GM19025 (cell line): ENCODE results near the gene ST6GAL1.
"Not testable (repeated sequence)": the region's sequence is repeated elsewhere in the genome, so short reads cannot be mapped to it uniquely, and the experiment has no call there.

Experiments used
- ATAC-seq: cut with Tn5 transposase; IDR thresholded peaks from one replicate; pipeline ENCODE4 v1.9.1; 2021; ENCODE audit warnings: mild to moderate bottlenecking, low read depth, moderate library complexity; ENCODE audit not compliant: unreplicated experiment

The ST6GAL1 gene

GRCh38 chr3:186930143-186930640 is at the start of gene ST6GAL1:
TSS of gene ST6GAL1 (plus strand) at chr3:186930526. CDS start at chr3:187042704, 112,178 bp downstream.
- peak; percentile 47 for ATAC-seq

GRCh38 chr3:186882150-186882524 is 48.2 kb upstream of the ST6GAL1 start:
- no peak for ATAC-seq

- ATAC-seq: no peak
Observed at GRCh38 chr3:186882881-186883685, 47.2 kb upstream of the ST6GAL1 start.

- no peak for ATAC-seq
Observed at GRCh38 chr3:186883686-186884058, 46.7 kb upstream of the ST6GAL1 start.

GRCh38 chr3:186884868-186885267 is 45.5 kb upstream of the ST6GAL1 start:
- ATAC-seq: not testable (repeated sequence)

- ATAC-seq: no peak
Observed at GRCh38 chr3:186886202-186886981, 43.9 kb upstream of the ST6GAL1 start.

GRCh38 chr3:186887507-186887938 is 42.8 kb upstream of the ST6GAL1 start:
- not testable (repeated sequence) for ATAC-seq

- ATAC-seq: no peak
Observed at GRCh38 chr3:186888569-186888968, 41.8 kb upstream of the ST6GAL1 start.

GRCh38 chr3:186889698-186890097 is 40.6 kb upstream of the ST6GAL1 start:
- not testable (repeated sequence) for ATAC-seq

GRCh38 chr3:186890911-186891310 is 39.4 kb upstream of the ST6GAL1 start:
- no peak for ATAC-seq

GRCh38 chr3:186893071-186893470 is 37.3 kb upstream of the ST6GAL1 start:
- ATAC-seq: not testable (repeated sequence)

- ATAC-seq: no peak
Observed at GRCh38 chr3:186895406-186895805, 34.9 kb upstream of the ST6GAL1 start.

- no peak for ATAC-seq
Observed at GRCh38 chr3:186896006-186896405, 34.3 kb upstream of the ST6GAL1 start.

GRCh38 chr3:186896875-186897274 is 33.5 kb upstream of the ST6GAL1 start:
- ATAC-seq: no peak

- no peak for ATAC-seq
Observed at GRCh38 chr3:186901135-186901734, 29.1 kb upstream of the ST6GAL1 start.

- no peak for ATAC-seq
Observed at GRCh38 chr3:186902154-186902553, 28.2 kb upstream of the ST6GAL1 start.

GRCh38 chr3:186902713-186903112 is 27.6 kb upstream of the ST6GAL1 start:
- no peak for ATAC-seq

GRCh38 chr3:186903676-186904075 is 26.6 kb upstream of the ST6GAL1 start:
- ATAC-seq: not testable (repeated sequence)

- ATAC-seq: not testable (repeated sequence)
Observed at GRCh38 chr3:186907075-186907474, 23.3 kb upstream of the ST6GAL1 start.

- no peak for ATAC-seq
Observed at GRCh38 chr3:186909078-186909853, 21.1 kb upstream of the ST6GAL1 start.
